HEK293 (cell line): ENCODE data around the gene DYRK4.
A peak's percentile ranks its signal among the peaks of the same experiment; 100 is the strongest.

ENCODE experiments used
- EGR2 ChIP-seq: fragments of 450-650 bp; formaldehyde crosslinking; IDR thresholded peaks from 2 replicates; pipeline ENCODE4 v1.5.1; 2016; ENCODE audit warnings: low read depth, missing biosample characterization, missing genetic modification characterization
- GLI4 ChIP-seq: fragments of 450-650 bp; formaldehyde crosslinking; IDR thresholded peaks from 2 replicates; pipeline ENCODE4 v1.5.1; 2016; ENCODE audit warnings: missing biosample characterization, missing genetic modification characterization
- IKZF3 ChIP-seq: fragments of 450-650 bp; IDR thresholded peaks from 2 replicates; pipeline ENCODE4 v1.5.0; 2018; ENCODE audit warnings: missing biosample characterization, mild to moderate bottlenecking, missing genetic modification characterization, moderate library complexity
- KLF1 ChIP-seq: fragments of 450-650 bp; formaldehyde crosslinking; IDR thresholded peaks from 2 replicates; pipeline ENCODE4 v1.5.1; 2016; ENCODE audit warnings: missing biosample characterization, missing genetic modification characterization
- MZF1 ChIP-seq: fragments of 450-650 bp; formaldehyde crosslinking; IDR thresholded peaks from 2 replicates; pipeline ENCODE4 v1.5.1; 2017; ENCODE audit warnings: missing biosample characterization, missing genetic modification characterization, borderline replicate concordance
- OVOL3 ChIP-seq: fragments of 450-650 bp; formaldehyde crosslinking; IDR thresholded peaks from 2 replicates; pipeline ENCODE4 v1.5.1; 2016; ENCODE audit warnings: missing biosample characterization, missing genetic modification characterization
- PBX3 ChIP-seq: sonication (generic); formaldehyde crosslinking; IDR thresholded peaks from 2 replicates; pipeline ENCODE4 v1.8.1; 2022; ENCODE audit warnings: mild to moderate bottlenecking, moderate library complexity, missing genetic modification reagents
- PRDM4 ChIP-seq: fragments of 450-650 bp; formaldehyde crosslinking; IDR thresholded peaks from 2 replicates; pipeline ENCODE4 v1.5.1; 2017; ENCODE audit warnings: missing biosample characterization, missing genetic modification characterization
- PRDM6 ChIP-seq: fragments of 450-650 bp; formaldehyde crosslinking; IDR thresholded peaks from 2 replicates; pipeline ENCODE4 v1.5.1; 2017; ENCODE audit warnings: missing biosample characterization, missing genetic modification characterization
- SP7 ChIP-seq: fragments of 450-650 bp; formaldehyde crosslinking; IDR thresholded peaks from 2 replicates; pipeline ENCODE4 v1.5.1; 2016; ENCODE audit warnings: missing biosample characterization, missing genetic modification characterization
- TCF7L2 ChIP-seq: IDR thresholded peaks from 2 replicates; pipeline ENCODE4 v1.6.1; 2011; ENCODE audit warnings: low read depth, mild to moderate bottlenecking, inconsistent platforms, low read length, moderate library complexity, borderline replicate concordance
- ZBTB17 ChIP-seq: fragments of 450-650 bp; formaldehyde crosslinking; IDR thresholded peaks from 2 replicates; pipeline ENCODE4 v1.5.1; 2016; ENCODE audit warnings: missing biosample characterization, missing genetic modification characterization
- ZBTB26 ChIP-seq: fragments of 450-650 bp; formaldehyde crosslinking; optimal IDR thresholded peaks from 2 replicates; pipeline ENCODE3; 2016; ENCODE audit warnings: missing biosample characterization, mild to moderate bottlenecking, missing genetic modification characterization
- ZNF112 ChIP-seq: fragments of 450-650 bp; formaldehyde crosslinking; IDR thresholded peaks from 2 replicates; pipeline ENCODE4 v1.5.0; 2017; ENCODE audit warnings: missing biosample characterization, missing genetic modification characterization
- ZNF157 ChIP-seq: fragments of 450-650 bp; formaldehyde crosslinking; IDR thresholded peaks from 2 replicates; pipeline ENCODE4 v1.5.1; 2016; ENCODE audit warnings: missing biosample characterization, missing genetic modification characterization
- ZNF19 ChIP-seq: fragments of 450-650 bp; formaldehyde crosslinking; IDR thresholded peaks from 2 replicates; pipeline ENCODE4; 2016; ENCODE audit warnings: missing biosample characterization, missing genetic modification characterization, low read depth
- ZNF335 ChIP-seq: fragments of 450-650 bp; formaldehyde crosslinking; conservative IDR thresholded peaks from 2 replicates; pipeline ENCODE4 v1.5.1; 2016; ENCODE audit warnings: missing biosample characterization, missing genetic modification characterization
- ZNF354C ChIP-seq: fragments of 450-650 bp; formaldehyde crosslinking; IDR thresholded peaks from 2 replicates; pipeline ENCODE4 v1.5.1; 2016; ENCODE audit warnings: missing biosample characterization, missing genetic modification characterization, low read depth, borderline replicate concordance
- ZNF362 ChIP-seq: fragments of 450-650 bp; formaldehyde crosslinking; IDR thresholded peaks from 2 replicates; pipeline ENCODE4 v1.5.1; 2016; ENCODE audit warnings: missing biosample characterization, missing genetic modification characterization
- ZNF37A ChIP-seq: fragments of 450-650 bp; IDR thresholded peaks from 2 replicates; pipeline ENCODE4 v1.5.1; 2018; ENCODE audit warnings: missing biosample characterization, missing genetic modification characterization
- ZNF423 ChIP-seq: fragments of 450-650 bp; formaldehyde crosslinking; IDR thresholded peaks from 2 replicates; pipeline ENCODE4 v1.5.1; 2016; ENCODE audit warnings: missing biosample characterization, missing genetic modification characterization
- ZNF449 ChIP-seq: fragments of 450-650 bp; formaldehyde crosslinking; IDR thresholded peaks from 2 replicates; pipeline ENCODE4 v1.5.1; 2017; ENCODE audit warnings: missing biosample characterization, mild to moderate bottlenecking, missing genetic modification characterization, moderate library complexity
- ZNF514 ChIP-seq: fragments of 450-650 bp; formaldehyde crosslinking; IDR thresholded peaks from 2 replicates; pipeline ENCODE4 v1.5.1; 2016; ENCODE audit warnings: missing biosample characterization, missing genetic modification characterization
- ZNF544 ChIP-seq: fragments of 450-650 bp; formaldehyde crosslinking; IDR thresholded peaks from 2 replicates; pipeline ENCODE4 v1.5.0; 2017; ENCODE audit warnings: missing biosample characterization, missing genetic modification characterization
- ZNF561 ChIP-seq: fragments of 450-650 bp; IDR thresholded peaks from 2 replicates; pipeline ENCODE4 v1.5.1; 2018; ENCODE audit warnings: missing biosample characterization, missing genetic modification characterization, borderline replicate concordance
- ZNF585B ChIP-seq: fragments of 450-650 bp; formaldehyde crosslinking; IDR thresholded peaks from 2 replicates; pipeline ENCODE4 v1.5.1; 2016; ENCODE audit warnings: missing biosample characterization, missing genetic modification characterization
- ZNF624 ChIP-seq: fragments of 450-650 bp; formaldehyde crosslinking; IDR thresholded peaks from 2 replicates; pipeline ENCODE4 v1.5.1; 2017; ENCODE audit warnings: missing biosample characterization, missing genetic modification characterization
- ZNF658 ChIP-seq: fragments of 450-650 bp; formaldehyde crosslinking; IDR thresholded peaks from 2 replicates; pipeline ENCODE4; 2016; ENCODE audit warnings: missing biosample characterization, missing genetic modification characterization
- ZNF701 ChIP-seq: fragments of 450-650 bp; formaldehyde crosslinking; IDR thresholded peaks from 2 replicates; pipeline ENCODE4 v1.5.1; 2016; ENCODE audit warnings: missing biosample characterization, missing genetic modification characterization
- ZNF704 ChIP-seq: fragments of 450-650 bp; formaldehyde crosslinking; IDR thresholded peaks from 2 replicates; pipeline ENCODE4 v1.5.1; 2016; ENCODE audit warnings: missing biosample characterization, missing genetic modification characterization
- ZNF837 ChIP-seq: fragments of 450-650 bp; formaldehyde crosslinking; IDR thresholded peaks from 2 replicates; pipeline ENCODE4 v1.5.1; 2016; ENCODE audit warnings: missing biosample characterization, missing genetic modification characterization
- ZSCAN23 ChIP-seq: fragments of 450-650 bp; formaldehyde crosslinking; IDR thresholded peaks from 2 replicates; pipeline ENCODE4 v1.5.1; 2016; ENCODE audit warnings: missing biosample characterization, missing genetic modification characterization

The DYRK4 gene

GRCh38 chr12:4604684-4605193, 42.7 kb downstream of the DYRK4 start (continued):
- no peak for TF ChIP-seq PRDM6
- TF ChIP-seq ZNF624 = no peak
- no peak for TF ChIP-seq ZNF449
- TF ChIP-seq ZNF658 = no peak
- TF ChIP-seq ZNF423 (tag by site-specific recombination) = no peak
- no peak; the same call in 1 of the 2 replicates for TF ChIP-seq EGR2
- no peak for TF ChIP-seq IKZF3
- TF ChIP-seq ZNF354C (tag by site-specific recombination) = no peak
- no peak for TF ChIP-seq PBX3 (CRISPR knock-in tag)
- TF ChIP-seq ZNF544 (tag by site-specific recombination) = no peak
- peak; percentile 49; the same call in 1 of the 2 replicates for TF ChIP-seq ZNF335 (tag by site-specific recombination)
- TF ChIP-seq ZNF514 (tag by site-specific recombination) = no peak
- TF ChIP-seq ZNF362 (tag by site-specific recombination) = no peak
- TF ChIP-seq ZNF112 (tag by site-specific recombination) = no peak
- TF ChIP-seq OVOL3 = no peak
- TF ChIP-seq MZF1 (tag by site-specific recombination) = peak; percentile 56; the same call in 1 of the 2 replicates
- TF ChIP-seq TCF7L2 = no peak
- TF ChIP-seq PRDM4 (tag by site-specific recombination) = no peak
- no peak for TF ChIP-seq ZNF704 (tag by site-specific recombination)
- TF ChIP-seq ZNF561 = peak; percentile 59; the same call in 1 of the 2 replicates
- no peak for TF ChIP-seq ZNF37A (tag by site-specific recombination)
- no peak for TF ChIP-seq ZNF585B (tag by site-specific recombination)
- TF ChIP-seq KLF1 (tag by site-specific recombination) = no peak
- TF ChIP-seq ZNF157 (tag by site-specific recombination) = no peak
- peak; percentile 80 for TF ChIP-seq ZBTB17 (tag by site-specific recombination)
- peak; percentile 68 for TF ChIP-seq SP7 (tag by site-specific recombination)
- no peak for TF ChIP-seq ZNF701 (tag by site-specific recombination)
- no peak for TF ChIP-seq ZNF837
- no peak for TF ChIP-seq ZBTB26 (tag by site-specific recombination)
- TF ChIP-seq GLI4 = no peak
- no peak for TF ChIP-seq ZNF19 (tag by site-specific recombination)
- TF ChIP-seq ZSCAN23 = no peak
